B cell (primary cell): ENCODE data around the gene BIRC7.

Experiments
- EZH2 ChIP-seq: IDR thresholded peaks from 2 replicates; pipeline ENCODE4 v1.6.1; 2012; ENCODE audit warnings: borderline replicate concordance, low read depth, mild to moderate bottlenecking, moderate library complexity, low read length; ENCODE audit not compliant: insufficient read depth, poor library complexity, severe bottlenecking
- TF ChIP-seq, protein P1 (sequence below): fragments of 200-600 bp; IDR thresholded peaks from one replicate; pipeline ENCODE4 v1.8.0; 2022; ENCODE audit warnings: antibody characterized with exemption, mild to moderate bottlenecking

DNA sequence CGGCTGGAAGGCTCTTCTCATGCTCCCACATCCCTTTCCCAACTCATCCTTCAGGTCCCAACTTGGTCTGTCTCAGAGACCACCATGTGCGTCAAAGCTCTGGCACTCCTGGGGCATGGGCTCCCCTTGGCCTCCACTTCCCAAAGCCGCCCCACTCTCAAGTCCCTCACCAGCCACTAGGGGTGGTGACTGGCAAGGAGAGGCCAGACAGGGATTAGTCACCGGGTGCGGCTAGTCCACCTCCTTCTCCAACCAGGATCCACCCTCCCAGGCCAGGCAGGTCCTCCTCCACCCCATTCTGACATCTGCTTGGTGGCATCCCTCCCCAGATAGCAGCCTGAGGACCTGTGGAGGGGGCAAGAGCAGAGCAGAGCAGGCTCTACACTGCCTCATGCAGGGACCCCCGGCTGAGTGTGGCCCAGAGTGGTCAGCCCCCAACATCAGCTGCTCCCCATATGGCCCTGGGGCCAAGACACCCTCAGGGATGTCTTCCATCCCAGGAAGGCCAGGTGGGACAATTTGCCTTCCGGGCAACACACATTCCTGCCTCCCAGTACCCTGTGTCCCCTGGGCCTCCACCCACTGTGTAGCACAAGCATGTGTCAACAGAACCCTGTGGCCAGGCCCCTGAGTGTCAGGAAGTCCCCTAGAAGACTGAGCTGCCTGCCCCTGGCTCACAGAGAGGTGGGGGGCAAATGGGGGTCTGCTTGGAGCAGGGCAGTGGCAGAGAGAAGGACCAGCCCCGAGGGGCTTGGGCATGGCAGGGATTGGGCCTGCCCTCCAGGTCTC is 49.0 kb upstream of the BIRC7 start:
- TF ChIP-seq, protein P1, sequence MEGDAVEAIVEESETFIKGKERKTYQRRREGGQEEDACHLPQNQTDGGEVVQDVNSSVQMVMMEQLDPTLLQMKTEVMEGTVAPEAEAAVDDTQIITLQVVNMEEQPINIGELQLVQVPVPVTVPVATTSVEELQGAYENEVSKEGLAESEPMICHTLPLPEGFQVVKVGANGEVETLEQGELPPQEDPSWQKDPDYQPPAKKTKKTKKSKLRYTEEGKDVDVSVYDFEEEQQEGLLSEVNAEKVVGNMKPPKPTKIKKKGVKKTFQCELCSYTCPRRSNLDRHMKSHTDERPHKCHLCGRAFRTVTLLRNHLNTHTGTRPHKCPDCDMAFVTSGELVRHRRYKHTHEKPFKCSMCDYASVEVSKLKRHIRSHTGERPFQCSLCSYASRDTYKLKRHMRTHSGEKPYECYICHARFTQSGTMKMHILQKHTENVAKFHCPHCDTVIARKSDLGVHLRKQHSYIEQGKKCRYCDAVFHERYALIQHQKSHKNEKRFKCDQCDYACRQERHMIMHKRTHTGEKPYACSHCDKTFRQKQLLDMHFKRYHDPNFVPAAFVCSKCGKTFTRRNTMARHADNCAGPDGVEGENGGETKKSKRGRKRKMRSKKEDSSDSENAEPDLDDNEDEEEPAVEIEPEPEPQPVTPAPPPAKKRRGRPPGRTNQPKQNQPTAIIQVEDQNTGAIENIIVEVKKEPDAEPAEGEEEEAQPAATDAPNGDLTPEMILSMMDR, result no peak
- no peak for TF ChIP-seq EZH2
